Erythroblast (primary cell): ENCODE results near the gene FANCC.

Source experiments
- GATA1 ChIP-seq: IDR thresholded peaks from 2 replicates; pipeline ENCODE4 v1.6.1; 2011; ENCODE audit warnings: low read depth, mild to moderate bottlenecking, control low read depth, low read length, moderate library complexity
- POLR2A ChIP-seq: IDR thresholded peaks from 2 replicates; pipeline ENCODE4 v1.6.1; 2011; ENCODE audit warnings: mild to moderate bottlenecking, low read length

DNA sequence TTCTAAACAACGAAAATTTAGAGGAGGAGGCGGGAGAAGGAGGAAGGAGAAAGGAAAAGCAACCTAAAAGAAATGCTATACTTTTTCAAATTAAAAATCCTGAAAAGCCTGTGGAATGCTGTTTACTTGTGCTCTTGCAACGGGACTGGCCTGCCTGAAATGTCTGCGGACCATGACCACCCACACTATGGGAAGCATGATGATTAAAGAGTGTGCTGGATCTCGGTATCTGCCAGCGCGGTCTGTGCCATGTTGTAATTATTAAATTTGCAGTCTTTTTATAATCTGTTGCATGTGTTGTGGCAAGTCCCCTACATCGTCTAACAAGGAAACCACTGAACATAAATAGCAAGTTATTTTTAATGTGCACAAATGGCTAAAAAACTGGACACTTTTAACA, 111.4 kb downstream of the FANCC start:
- TF ChIP-seq GATA1 = no peak
- no peak for TF ChIP-seq POLR2A
